DND-41 (cell line): ENCODE results near the gene CARD11.

Source experiments
- ATAC-seq: fragments of 200-7000 bp; cut with Tn5 transposase; 3 replicates; pipeline ENCODE4 v1.9.1; 2021; ENCODE audit warnings: low read depth; ENCODE audit not compliant: insufficient read depth
- DNase-seq: peaks from one replicate; pipeline ENCODE4 v3.0.0-alpha.2; 2020
- H2AFZ ChIP-seq: 2 replicates; pipeline ENCODE4 v1.6.0; 2012; ENCODE audit warnings: low read depth, low read length
- H3K27ac ChIP-seq: 2 replicates; pipeline ENCODE4 v1.5.1; 2012; ENCODE audit warnings: low read length, inconsistent platforms
- H3K27me3 ChIP-seq: fragments of 200-600 bp; sonication (generic); 2 replicates; pipeline ENCODE4 v1.6.0; 2012; ENCODE audit warnings: low read length, mild to moderate bottlenecking, inconsistent platforms; ENCODE audit not compliant: insufficient read depth, poor library complexity
- H3K36me3 ChIP-seq: 2 replicates; pipeline ENCODE4 v1.5.1; 2012; ENCODE audit warnings: low read length, inconsistent platforms; ENCODE audit not compliant: insufficient read depth
- H3K4me1 ChIP-seq: 2 replicates; pipeline ENCODE4 v1.5.1; 2012; ENCODE audit warnings: mild to moderate bottlenecking, low read length; ENCODE audit not compliant: insufficient read depth
- H3K4me2 ChIP-seq: 2 replicates; pipeline ENCODE4 v1.6.0; 2012; ENCODE audit warnings: mild to moderate bottlenecking, moderate library complexity, low read length, inconsistent platforms; ENCODE audit not compliant: insufficient read depth
- H3K4me3 ChIP-seq, 2 experiments: fragments of 200-600 bp in 1 of 2; shearing (Covaris generic) in 1 of 2; 2 replicates each; pipeline ENCODE4 v1.5.1; 2012 to 2016; ENCODE audit warnings: inconsistent platforms in 2 of 2, low read length in 2 of 2, mild to moderate bottlenecking in 2 of 2, low read depth in 1 of 2, moderate library complexity in 1 of 2
- H3K79me2 ChIP-seq: 2 replicates; pipeline ENCODE4 v1.6.0; 2012; ENCODE audit warnings: low read length, inconsistent platforms; ENCODE audit not compliant: insufficient read depth
- H3K9ac ChIP-seq: 2 replicates; pipeline ENCODE4 v1.6.0; 2012; ENCODE audit warnings: low read depth, mild to moderate bottlenecking, inconsistent platforms, low read length, moderate library complexity
- H3K9me3 ChIP-seq: 2 replicates; pipeline ENCODE4 v1.5.1; 2012; ENCODE audit warnings: low read length, moderate library complexity, mild to moderate bottlenecking, inconsistent platforms; ENCODE audit not compliant: insufficient read depth, severe bottlenecking
- H4K20me1 ChIP-seq: 2 replicates; pipeline ENCODE4 v1.6.0; 2012; ENCODE audit warnings: low read length; ENCODE audit not compliant: insufficient read depth
- CTCF ChIP-seq: IDR thresholded peaks from 2 replicates; pipeline ENCODE4 v1.5.1; 2012; ENCODE audit warnings: borderline replicate concordance, low read length, moderate library complexity, mild to moderate bottlenecking; ENCODE audit not compliant: poor library complexity, severe bottlenecking; ENCODE audit errors: extremely low read depth
- EZH2 ChIP-seq: IDR thresholded peaks from 3 replicates; pipeline ENCODE4 v1.6.1; 2012; ENCODE audit warnings: borderline replicate concordance, low read depth, mild to moderate bottlenecking, moderate library complexity, low read length, inconsistent platforms; ENCODE audit not compliant: severe bottlenecking

CARD11 gene

GRCh38 chr7:3037259-3037658, 6.4 kb downstream of the CARD11 start:
- Histone ChIP-seq H4K20me1 (no peaks in the 10 kb centered on the region), H3K9ac (no peak overlapping the region), H3K79me2 (no peaks in the 10 kb centered on the region), H3K4me1 (no peaks in the 10 kb centered on the region), H3K36me3 (no peaks in the 10 kb centered on the region), H3K27me3 (no peaks in the 10 kb centered on the region), H3K4me3 (no peak overlapping the region), H2AFZ (no peak overlapping the region), H3K27ac (no peak overlapping the region), H3K4me2 (no peak overlapping the region), H3K9me3 (no peaks in the 10 kb centered on the region)
- ATAC-seq (no peak), DNase-seq (no peak)
- TF ChIP-seq EZH2 (no peak), CTCF (no peak)

GRCh38 chr7:3034591-3035150, 9.0 kb downstream of the CARD11 start:
- ATAC-seq: no peak
- Histone ChIP-seq H3K9ac (no peak overlapping the region), H3K27ac (no peak overlapping the region), H3K79me2 (no peaks in the 10 kb centered on the region), H3K4me3 (no peak overlapping the region), H2AFZ (no peak overlapping the region), H3K9me3 (no peaks in the 10 kb centered on the region), H3K36me3 (no peaks in the 10 kb centered on the region), H4K20me1 (no peaks in the 10 kb centered on the region), H3K4me2 (no peak overlapping the region), H3K4me1 (no peaks in the 10 kb centered on the region), H3K27me3 (no peaks in the 10 kb centered on the region)
- no peak for DNase-seq
- TF ChIP-seq CTCF: no peak
- TF ChIP-seq EZH2: no peak

- Histone ChIP-seq H3K4me2 (no peak overlapping the region), H3K9ac (no peak overlapping the region), H3K27me3 (no peaks in the 10 kb centered on the region), H3K79me2 (no peaks in the 10 kb centered on the region), H4K20me1 (no peaks in the 10 kb centered on the region), H3K4me1 (no peaks in the 10 kb centered on the region), H2AFZ (no peak overlapping the region), H3K4me3 (no peak overlapping the region), H3K27ac (no peak overlapping the region), H3K36me3 (no peaks in the 10 kb centered on the region), H3K9me3 (no peaks in the 10 kb centered on the region)
- ATAC-seq (no peak), DNase-seq (no peak)
- no peak for TF ChIP-seq CTCF
- no peak for TF ChIP-seq EZH2
These were observed 10.1 kb downstream of the CARD11 start for GRCh38 chr7:3033581-3033980.

- H3K9ac ChIP-seq: no peak overlapping the region
- TF ChIP-seq CTCF (no peak), EZH2 (no peak)
- H4K20me1 ChIP-seq: no peaks in the 10 kb centered on the region
- H3K4me2 ChIP-seq: no peak overlapping the region
- H3K4me1 ChIP-seq: no peaks in the 10 kb centered on the region
- no peaks in the 10 kb centered on the region for H3K79me2 ChIP-seq
- H3K36me3 ChIP-seq: no peaks in the 10 kb centered on the region
- H2AFZ ChIP-seq: no peak overlapping the region
- no peak overlapping the region for H3K27ac ChIP-seq
- no peak overlapping the region for H3K4me3 ChIP-seq
- DNase-seq (no peak), ATAC-seq (no peak)
- H3K27me3 ChIP-seq: no peaks in the 10 kb centered on the region
- no peaks in the 10 kb centered on the region for H3K9me3 ChIP-seq
These were observed 10.5 kb downstream of the CARD11 start for GRCh38 chr7:3033136-3033535.
